Stimulated activated CD4-positive, alpha-beta T cell treated with anti-CD3 and anti-CD28 coated beads, Interleukin-4, amount 100 ng/mL, for 48 hours (primary cell): ENCODE measurements around the gene INCA1.
A peak's percentile ranks its signal among the peaks of the same experiment; 100 is the strongest.

Experiments
- DNase-seq, 2 donors: peaks; one replicate each; pipeline ENCODE4 v3.0.0-alpha.2; 2020; ENCODE audit warnings: low read depth in 2 of 2

The INCA1 gene

DNA sequence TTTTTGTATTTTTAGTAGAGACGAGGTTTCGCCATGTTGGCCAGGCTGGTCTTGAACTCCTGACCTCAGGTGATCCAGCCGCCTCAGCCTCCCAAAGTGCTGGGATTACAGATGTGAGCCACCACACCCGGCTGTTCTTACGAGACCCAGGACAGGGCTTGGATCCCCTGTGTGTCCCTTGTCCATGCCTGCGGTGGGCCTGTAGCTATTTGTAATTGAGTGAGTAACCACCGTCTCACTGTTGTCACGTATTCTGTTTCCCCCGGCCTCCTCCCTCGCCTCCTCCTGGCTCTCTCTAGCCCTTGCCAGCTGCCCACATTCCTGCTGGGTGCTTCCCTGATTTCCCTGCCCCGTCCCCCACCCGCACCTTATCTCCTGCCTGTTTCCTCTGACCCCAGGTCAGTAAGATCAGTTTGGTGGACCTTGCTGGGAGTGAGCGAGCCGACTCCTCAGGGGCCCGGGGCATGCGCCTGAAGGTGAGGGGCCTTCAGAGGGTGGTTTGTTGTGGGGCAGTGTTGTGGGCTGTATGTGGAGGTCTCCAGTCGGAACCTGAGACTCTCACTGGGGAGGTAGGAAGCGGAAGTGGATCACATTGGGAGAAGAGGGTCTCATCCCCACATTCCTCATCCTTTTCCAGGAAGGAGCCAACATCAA lies 6.0 kb upstream of the INCA1 start:
- no peak for DNase-seq

DNA sequence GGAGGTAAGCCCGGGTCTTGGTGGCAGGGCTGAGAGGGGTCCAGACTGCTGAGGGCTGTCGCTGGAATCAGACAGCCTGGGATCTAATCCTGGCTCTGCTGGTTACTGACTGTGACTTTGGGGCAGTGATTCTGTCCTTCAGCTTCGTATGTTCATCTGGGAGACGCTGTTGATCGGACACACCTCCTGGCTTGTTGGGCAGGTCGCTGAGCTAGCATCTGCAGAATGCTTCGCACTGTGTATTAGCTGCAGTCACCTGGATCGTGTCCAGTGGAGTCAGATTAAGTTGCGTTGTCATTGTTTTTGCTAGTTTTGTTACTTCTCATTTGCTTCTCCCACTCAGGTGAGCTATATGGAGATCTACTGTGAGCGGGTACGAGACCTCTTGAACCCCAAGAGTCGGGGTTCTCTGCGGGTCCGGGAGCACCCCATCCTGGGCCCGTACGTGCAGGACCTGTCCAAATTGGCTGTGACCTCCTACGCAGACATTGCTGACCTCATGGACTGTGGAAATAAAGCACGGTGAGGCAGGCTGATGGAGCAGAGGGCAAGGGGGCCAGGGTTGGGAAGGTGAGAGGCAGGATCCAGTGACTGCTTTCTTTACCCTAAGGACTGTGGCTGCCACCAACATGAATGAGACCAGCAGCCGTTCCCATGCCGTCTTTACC lies 4.9 kb upstream of the INCA1 start:
- DNase-seq = no peak

DNA sequence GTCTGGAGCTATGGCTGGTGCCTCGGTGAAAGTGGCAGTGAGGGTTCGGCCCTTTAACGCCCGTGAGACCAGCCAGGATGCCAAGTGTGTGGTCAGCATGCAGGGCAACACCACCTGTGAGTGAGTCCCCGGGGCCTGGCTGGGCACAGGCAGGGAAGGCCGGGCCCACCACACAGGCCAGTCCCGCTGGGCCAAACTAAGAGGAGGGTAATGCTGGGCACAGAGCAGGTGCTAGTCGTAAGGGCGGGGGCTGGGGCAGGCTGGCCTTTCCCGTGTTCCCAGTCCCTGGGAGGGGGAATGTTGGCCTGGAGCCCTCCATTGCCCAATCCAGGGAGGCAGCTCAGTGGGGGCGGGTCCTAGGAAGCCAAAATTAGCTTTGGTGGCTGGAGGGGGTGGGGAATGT lies 2.9 kb upstream of the INCA1 start:
- no peak for DNase-seq

DNA sequence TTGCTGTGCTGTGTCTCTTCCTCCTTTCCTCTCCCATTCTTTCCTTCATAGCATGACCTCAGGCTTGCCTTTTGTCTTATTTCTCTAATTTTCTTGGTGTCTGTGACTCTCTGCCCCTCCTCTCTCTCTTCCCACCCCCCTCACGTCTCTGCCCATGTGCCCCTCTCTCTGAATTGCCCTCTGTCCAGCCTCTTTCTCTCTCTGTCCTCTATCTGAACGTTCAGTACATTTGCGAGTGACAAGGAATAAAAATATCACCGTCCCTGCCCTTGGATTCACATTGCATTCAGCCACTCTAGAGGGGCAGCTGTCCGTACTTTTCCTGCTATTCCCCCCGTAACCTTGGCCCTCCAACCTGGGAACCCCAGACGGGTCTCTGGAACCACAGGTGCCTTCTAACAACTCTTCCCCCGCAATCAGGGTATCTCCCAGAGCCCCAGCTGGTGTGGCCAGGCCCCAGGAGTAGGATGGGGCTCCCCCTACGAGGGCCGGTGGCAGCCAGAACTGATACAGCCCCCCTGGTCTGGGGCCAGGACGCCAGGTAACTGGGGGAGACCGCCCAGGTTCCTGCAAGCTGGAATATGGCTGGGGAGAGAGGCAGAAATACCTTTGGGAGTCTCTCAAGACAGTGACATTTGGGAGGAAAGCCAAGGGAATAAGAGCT lies 2.2 kb upstream of the INCA1 start:
- no peak for DNase-seq

DNA sequence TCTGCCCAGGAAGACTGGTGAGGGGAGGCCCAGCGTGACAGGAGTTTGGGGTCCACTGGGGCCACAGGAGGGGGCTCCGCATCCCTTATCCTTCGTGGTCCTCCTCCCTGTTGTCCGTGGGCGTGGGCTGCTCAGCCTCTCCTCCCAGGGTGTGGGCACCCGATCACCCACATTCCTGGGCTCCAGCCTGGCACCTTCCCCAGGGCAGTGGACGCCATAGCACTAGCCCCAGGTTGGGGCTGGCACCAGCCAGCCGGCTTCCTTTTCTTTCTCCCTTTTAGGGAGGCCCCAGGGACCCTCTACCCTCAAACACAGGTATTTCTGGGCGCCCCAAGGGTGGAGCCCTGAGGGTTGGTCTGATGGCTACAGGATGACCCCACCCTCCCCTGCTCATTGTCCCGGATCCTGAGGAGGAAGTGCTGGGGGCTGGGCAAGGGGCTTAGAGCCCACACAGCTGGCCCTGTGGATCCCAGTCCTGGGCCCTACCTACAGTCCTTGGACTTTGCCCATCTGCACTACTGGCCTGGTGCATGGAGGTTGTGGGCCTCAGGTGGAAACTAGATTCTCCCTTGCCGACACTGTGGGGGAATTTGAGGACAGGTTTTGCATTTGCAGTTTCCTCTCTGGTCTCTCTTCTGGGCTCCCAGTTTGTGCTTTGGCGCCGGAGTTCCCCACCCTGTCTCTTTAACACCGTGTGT lies 1.6 kb upstream of the INCA1 start:
- no peak for DNase-seq

DNA sequence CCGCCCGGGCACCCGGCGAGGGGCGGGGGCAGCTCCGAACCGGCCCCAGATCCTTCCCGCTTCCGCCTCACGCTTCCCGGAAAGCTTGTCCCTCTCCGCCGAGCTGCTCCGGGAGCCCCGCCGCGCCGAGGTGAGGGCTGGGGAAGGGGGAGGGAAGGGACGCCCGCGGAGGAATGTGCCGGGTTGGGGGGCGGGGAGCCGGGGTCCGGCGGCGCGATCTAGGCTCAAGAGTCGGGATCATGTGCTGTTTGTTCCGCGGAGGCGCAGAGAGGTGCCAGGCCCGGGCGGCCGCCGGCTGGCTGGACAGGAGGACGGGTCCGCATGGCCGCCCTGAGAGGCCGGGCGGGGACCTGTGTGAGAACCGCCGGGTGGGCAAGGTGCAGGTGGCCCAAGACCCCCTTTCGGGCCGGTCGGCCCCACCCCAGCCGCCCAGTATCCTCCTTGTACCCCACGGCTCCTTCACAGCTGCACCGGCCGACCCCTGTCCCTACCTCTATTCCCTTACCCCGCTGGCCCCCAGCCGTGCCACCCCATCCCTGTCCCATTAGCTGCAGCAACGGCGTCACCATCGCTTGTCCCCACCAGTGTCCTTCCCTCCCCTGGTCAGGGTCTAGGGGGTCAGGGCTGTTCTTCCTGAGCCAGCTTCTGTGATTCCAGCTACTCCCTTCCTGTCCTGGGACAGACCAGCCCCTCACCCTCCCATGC lies 857 bp upstream of the INCA1 start:
- DNase-seq = no peak

DNA sequence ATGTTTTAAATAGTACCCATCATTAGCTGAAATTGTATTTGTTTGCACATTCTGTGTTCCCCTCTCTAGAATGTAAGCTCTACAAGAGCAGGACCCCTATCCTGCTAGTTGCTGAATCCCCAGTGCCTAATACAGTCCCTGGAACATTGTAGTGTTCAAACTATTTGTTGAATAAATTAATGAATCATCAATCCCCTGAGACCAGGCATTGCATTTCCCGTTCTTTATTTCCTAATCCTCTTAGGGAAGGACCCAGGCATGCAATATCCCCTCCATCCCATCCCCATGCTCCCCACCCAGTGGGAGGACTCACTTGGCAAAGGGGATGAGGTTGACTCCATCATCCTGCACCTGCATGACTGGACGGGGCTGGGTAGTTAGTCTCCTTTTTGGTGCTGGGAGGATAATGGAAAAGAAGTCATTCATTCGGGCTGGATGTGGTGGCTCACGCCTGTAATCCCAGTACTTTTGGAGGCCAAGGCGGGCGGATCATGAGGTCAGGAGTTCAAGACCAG lies 3.2 kb downstream of the INCA1 start:
- DNase-seq = no peak

DNA sequence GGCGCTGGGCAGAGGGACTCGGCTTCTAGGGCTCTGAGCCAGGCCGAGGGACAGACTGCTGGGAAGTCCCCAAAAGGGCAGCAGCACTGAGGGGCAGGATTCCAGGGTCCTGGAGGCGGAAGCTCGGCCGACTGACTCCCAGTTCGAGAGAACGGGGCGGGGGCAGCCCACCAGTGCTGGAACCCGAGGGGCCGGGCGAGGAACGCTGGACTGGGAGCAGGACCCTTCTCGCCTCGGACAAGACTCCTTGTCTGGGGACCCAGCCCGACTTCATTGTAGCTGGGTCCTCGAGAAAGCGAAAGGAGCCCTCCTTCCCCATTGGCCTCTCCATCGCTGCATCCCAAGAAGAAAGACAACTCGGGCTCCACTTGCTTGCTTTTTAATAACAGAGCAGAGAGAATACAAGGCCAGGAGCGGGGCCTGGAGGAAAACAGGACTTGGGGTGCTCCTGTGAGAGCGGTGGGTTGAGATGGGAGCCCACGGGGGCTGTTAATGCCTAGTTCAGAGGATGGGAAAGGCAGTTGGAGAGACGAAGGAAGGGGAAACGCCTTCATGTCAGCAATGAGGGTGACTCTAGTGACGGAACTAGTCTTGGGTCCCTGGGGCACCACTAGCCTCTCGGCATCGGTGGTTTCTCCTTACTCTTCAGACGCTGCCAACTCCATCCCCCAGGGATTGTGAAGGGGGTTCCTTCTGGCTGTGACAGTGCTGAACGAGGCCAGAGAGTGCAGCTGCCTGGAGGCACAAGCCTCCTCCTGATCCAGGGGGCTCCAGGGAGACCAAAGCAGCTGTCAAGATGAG lies 9.4 kb downstream of the INCA1 start:
- no peak for DNase-seq

DNA sequence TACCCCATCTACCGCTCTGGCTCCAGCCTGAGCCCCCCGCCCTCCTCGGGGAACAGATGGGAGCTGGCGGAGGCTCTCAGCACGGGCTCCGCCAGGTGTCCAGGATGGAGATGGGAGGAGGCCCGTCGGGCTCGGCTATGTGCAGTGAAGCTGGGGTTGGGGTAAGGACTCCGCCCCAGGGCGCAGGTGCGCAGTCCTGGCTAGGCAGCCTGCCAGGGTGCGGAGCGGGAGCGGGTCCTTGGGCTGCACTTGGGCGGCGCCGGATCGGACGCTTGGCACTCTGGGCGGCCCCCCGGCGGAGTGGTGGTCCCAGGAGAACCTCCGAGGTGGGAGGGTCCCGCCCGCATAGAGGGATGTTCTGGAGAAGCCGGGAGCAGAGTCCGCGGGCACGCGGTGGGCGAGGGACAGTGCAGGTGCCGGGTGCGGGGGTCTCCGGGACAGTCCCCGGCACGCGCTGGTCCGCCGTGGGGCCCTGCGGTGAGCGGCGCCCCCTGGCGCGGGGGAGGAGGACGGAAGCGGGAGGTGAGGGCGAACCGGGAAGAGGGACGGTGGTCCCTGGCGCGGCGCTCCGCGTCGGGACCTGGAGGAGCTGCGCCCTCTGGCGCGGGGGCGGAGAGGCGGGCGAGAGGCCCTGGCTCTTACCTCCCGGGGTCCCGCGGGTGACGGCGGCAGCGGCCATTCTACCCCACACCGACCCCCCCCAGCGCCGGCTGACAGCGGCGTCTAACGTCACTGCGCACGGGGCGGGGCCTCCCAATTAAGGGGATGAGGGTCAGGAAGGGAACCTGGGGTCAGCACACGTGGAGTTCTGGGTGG lies 10.2 kb downstream of the INCA1 start, which contains the start of gene CAMTA2:
Gene CAMTA2, minus strand, starts transcription at position 725 of the 816 bp plus-strand sequence. CDS start 1,453 bp downstream, outside the sequence.
- DNase-seq = peak; percentile 84 to 87

DNA sequence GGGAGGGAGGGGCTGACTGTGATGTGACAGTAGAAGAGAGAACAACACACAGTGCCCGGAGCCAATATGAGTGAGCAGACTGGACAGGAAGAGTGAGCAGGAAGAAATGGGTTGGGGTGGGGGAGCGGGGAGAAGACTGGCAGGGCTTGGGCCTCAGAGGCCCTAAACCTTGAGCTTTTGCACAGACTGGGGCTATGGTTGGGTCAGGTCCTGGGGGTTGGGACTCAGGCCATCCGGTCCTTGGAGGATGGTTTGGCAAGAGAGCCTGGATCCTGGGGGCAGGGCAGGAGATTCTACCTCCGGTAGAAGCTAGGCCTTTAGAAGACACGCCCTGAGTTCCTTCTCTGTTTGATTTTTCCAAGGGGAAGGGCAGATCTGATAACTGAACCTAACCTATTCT lies 10.9 kb downstream of the INCA1 start:
- no peak for DNase-seq

DNA sequence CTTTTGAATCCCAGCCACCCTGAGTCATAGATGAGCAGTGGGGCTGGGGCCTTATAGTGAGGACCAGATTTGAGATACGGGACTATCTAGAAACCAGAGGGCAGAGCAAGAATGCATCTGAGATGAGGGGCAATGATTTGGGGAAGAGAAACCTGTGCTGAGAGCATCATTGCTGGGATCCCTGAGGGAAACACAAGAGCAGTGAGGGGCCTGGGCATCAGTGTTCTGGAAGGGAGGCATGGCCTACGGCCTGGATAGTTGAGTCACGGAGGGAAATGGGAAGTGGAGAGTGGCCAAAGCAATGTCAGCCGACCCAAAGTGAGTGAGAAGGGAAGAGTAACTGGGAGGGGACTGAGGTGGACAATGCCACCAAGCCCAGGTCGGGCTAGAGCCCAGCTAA lies 15.0 kb downstream of the INCA1 start:
- DNase-seq = no peak

DNA sequence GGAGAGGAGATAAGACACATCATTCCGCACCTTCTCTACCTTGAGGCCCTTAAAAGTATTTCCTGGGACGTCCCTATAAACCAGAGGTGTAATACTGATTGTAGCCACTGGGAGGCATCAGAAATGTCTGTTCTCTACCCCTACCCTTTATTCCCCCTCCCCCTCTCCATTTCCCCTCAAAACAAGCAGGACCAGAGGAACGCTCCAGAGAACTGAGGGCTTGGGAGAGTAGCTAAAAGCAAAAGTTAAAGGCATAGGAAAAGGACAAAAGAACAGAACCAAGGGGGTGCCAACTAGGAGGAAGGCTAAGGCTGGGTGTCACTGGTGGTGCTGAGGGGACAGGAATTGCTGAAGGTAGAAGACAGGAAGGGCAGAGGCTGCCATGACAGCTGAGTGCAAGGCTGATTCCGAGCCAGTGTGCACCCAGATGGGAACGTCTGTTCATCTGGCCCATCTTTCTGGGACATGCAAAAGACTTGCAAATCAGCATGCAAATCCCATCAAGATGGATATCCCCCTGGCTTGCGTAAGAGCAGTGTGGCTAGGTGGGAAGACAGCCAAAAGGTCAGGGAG lies 16.6 kb downstream of the INCA1 start:
- DNase-seq = peak in 1 of 2 donors; percentile 25

DNA sequence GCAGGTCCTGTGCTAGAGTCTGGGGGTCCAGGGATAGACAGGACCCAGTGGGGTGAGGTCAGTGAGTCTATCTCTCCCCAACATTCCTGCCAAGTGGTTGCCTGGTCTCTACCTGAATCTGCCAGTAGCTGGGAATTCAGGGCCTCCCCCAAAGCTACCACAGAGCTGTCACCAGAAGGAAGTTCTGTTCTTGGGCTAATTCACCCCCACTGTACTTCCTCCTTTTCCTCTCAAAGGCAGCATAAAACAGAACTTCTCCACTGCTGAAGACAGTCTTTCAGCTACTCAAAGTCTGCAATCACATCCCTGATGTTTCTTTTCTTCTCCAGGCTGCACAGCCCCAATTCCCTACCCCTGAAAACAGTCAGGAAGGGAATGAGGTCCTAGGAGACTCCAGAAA lies 18.6 kb downstream of the INCA1 start:
- DNase-seq = no peak

DNA sequence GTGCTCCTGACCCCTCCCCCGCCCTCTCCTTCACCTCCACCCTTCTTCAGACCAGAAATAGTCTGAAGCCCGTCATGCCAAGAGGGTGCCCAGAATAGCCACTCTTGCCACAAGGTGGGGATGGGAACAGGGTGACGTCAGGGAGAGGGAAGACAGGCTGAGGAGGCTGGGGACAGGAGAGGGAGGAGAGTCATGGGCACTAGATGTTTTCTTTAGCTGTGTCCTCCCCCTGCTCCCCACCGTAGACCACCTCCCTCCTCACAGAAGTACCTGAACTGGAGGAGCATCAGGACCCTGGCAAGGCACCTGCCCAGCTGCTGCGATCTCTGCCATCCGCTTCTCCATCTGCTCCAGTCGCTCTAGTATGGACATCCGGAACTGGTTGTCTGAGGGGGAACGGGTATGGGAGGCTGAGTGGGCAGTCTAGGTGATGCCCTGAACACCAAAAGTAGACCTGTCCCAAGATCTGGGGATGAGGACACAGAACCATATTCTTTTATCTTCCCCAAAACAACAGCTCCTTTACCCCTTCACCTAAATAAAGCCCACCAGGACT lies 23.1 kb downstream of the INCA1 start:
- DNase-seq = no peak

DNA sequence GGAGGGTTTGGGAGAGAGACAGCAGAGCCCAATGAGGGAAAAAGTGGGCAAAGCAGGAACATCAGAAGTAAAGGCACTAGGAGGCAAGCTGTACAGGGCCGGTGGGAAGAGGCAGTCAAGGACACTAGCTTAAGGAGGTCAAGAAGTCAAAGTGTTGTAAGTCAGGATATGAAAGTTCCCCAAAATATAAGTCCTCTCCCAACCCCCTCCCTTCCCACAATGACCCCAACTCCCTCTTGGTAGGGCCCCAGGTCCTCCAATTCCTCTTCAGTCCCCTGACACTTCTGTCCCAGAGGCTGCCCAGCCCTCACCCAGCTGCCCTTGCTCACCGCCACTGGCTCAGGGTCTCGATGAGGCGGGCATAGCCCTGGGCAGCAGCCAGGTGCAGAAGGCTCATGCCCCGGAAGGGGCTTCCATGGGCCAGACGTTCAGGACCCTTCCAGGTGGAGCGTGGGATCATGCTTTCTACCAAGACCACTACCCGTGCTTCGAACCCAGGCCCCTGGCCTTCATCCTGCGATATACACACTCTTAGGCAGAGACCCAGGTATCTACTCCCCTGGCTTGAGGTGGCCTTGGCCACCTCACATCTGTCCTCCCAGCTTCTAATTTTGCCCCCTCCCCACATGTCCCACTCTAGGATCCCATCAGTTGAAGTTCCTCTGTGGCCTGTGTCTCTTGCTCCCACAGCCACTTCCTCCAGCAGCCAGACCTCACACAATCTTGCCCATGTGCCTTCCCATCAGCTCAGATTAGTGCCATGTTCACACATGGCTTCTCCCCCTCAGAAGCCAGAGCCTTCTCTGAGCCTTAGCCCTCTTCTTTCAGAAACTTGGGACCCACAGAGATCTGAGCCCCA lies 23.8 kb downstream of the INCA1 start:
- no peak for DNase-seq

DNA sequence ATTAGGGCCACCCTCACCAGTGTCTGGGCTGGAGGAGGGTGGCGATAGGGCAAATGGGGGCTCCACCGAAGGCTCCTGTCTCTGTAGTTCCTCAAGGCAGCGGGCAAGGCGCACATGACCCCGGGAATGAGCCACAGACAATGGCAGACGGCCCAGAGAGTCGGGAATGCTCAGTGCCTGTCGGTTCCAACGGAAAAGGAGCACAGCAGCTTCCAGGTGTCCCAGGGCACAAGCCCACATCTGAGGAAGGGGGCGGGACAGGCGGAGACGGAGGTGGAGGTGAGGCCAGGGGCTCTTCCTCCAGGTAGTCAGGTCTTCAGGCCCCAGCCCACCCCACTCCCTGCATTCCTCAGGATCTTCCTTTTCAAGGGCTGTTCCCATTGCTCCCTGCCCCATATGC lies 24.6 kb downstream of the INCA1 start:
- DNase-seq = no peak

DNA sequence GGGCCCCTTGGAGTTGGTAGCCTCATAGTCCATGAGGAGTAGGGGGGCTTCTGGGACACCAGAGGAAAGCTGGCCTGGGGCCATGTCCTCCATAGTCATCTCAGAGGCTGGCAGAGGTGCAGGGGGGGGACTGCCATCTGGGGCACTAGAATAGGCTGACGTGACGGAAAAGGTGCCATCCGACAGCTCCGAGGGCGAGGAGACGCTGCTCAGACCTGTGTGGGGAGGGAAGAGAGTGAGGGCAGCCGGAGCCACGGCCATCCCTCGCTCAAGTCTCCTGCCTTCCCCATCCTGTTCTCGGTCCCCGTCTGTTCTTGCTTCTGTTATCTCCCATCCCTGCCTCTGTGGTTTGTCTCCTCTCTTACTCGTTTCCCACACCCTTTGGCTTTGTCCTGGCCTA lies 25.0 kb downstream of the INCA1 start:
- no peak for DNase-seq

DNA sequence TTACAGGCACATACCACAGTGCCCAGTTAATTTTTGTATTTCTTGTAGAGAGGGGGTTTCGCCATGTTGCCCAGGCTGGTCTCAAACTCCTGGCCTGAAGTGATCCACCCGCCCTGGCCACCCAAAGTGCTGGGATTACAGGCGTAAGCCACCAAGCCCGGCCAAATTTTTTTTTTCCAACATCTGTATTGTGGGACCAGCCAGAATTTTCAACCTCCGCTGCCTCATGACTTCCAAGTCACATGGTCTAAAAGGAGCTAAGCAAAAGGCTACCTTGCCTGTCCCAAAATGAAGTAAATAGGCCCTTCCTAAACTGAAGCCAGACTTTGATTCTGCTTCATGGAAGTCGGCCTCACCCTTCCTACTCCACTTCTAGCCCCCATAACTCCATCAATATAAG lies 25.5 kb downstream of the INCA1 start:
- DNase-seq = no peak
